Smooth muscle cell of the coronary artery (primary cell): Measurements from ENCODE around the gene CNOT3. TPM values are rescaled to one million over a fixed set of nuclear protein-coding genes. Genes with fewer than 3 reads are reported as not detected.

ENCODE experiments used
- total RNA-seq: library from RNA; depleted of rRNA; stranded (reverse); fragments of >200 nt; gene quantifications from 2 replicates; pipeline ENCODE4 v1.2.3, GENCODE V29; 2014; ENCODE audit warnings: low replicate concordance

The CNOT3 gene
- 9.1 and 10.5 TPM in 2 replicates for total RNA-seq

DNA sequence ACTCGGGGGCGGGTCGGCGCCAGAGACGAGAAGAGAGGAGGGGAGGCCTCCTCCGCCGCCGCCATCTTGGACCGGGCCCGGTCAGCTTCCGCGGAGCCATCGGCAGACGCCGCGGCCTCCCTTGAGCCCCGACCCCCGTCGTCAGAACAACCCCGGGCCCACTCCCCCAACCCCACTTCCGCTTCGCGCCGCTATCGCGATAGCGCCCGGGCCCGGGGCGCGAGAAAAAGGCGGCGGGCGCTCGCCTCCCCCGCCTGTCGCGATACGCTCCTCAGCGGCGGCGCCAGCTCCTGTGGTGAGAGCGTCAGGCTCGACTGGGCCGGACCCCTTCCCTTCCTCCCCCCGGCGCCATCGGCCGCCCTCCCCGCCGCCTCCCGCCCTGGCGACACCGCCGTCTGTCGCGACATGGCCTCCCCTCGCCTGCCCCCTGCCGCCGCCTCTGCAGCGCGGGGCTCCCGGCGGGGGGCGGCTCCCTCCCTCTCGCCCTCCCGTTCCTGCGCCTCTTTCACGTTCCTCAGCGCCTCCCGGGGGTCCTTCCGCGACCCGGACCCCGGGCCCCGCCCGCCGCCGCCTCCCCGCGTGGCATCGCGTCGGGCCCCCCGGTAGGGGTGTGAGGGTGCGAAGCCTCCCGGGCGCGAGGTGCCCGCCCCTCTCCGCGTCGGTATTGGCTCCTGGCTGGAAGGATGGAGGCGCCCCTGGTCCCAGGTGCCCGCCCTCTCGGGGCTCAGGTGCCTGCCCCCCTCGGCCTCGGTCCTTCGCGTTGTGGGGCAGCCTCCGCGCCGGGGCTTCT is at the start of gene CNOT3:
Gene CNOT3 (plus strand): TSS at position 64 of the 790 bp plus-strand sequence. CDS start 5,217 bp downstream, outside the sequence.

GRCh38 chr19:54100561-54100960 is 37.0 kb upstream of the CNOT3 start, which contains the start of gene OSCAR:
Gene OSCAR, minus strand, starts transcription at chr19:54100803. Its CDS starts 11 bp downstream, at chr19:54100792.

DNA sequence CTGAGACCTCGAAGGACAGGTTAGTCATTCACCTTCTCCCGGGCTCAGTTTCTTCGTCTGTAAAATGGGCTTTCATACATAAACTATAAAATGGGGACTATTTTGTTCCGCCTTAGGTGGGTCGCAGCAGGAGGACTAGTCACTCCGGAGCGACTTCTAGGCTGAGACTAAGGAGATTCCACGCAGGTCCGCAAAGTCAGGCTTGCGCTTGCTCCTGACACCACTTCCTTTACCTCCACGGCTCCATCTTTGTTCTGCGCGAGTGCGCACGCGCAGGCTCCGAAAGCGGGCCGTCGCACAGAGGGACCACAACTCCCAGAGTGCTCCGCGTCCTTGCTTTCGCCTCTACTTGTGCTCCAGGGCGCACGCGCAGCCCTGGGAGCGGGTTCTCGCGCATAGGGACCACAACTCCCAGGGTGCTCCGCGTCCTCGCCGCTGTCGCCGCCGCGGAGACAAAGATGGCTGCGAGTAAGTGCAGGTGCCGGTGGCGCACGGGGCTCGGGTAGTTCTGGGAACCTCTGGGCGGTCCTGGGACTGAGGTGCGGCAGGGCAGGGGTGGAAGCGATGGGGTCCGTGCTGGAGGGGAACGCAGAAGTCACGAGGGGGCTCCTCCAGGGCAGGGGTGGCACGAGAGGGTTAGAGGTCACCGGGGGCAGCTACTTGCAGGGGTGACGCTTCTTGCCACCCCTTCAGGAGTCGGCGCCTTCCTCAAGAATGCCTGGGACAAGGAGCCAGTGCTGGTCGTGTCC is 35.0 kb upstream of the CNOT3 start, which contains the start of gene NDUFA3:
Gene NDUFA3 (plus strand): TSS at position 435 of the 749 bp plus-strand sequence. CDS start 24 bp downstream, at position 459.

GRCh38 chr19:54115109-54116063 is 22.2 kb upstream of the CNOT3 start, which contains the start of the genes PRPF31 and TFPT:
Gene PRPF31, plus strand, starts transcription at chr19:54115754. Its CDS starts 2,525 bp downstream, at chr19:54118279.
Gene TFPT, minus strand, starts transcription at chr19:54115657. Its CDS starts 388 bp downstream, at chr19:54115269.

DNA sequence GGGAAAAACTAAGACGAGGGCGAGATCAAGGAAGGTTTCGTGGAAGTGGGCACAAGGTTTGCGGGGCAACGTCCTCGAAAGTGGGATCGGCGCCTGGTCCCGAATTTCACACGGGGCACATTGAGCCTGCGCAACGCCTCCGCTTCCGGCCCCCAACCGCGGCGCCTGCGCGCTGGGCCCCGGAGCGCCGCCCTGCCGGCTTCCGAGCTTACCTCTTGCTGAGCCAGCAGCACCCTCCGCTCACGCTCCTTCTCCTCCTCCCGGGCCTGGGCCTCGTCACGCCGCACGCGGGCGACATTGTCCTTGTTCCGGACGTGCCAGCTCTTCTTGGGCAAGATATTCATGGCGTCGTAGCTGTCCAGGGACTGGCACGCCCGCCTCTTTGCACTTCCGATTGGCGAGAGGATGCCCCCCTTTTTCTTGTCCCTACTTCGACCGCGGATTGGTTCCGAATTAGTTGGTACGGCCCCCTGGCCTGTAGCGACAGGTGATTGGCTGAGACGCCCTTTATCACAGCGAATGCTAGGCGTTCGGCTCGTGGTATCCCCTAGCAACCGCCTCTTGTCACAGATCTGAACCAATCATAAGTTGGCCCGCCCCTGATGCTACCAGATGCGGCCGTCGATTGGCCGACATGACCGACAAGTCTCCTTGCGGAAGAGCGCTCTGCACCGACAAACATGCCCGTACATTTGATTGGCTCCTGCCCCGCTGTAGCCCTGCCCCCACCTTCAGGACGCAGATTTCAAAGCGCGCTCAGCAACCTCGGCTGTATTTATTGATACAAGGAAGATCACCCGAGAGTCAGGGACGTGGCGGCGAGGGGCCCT is 22.0 kb downstream of the CNOT3 start, which contains the start of gene LENG1:
Gene LENG1 (minus strand): TSS at position 370 of the 830 bp plus-strand sequence. CDS start 26 bp downstream, at position 344.

DNA sequence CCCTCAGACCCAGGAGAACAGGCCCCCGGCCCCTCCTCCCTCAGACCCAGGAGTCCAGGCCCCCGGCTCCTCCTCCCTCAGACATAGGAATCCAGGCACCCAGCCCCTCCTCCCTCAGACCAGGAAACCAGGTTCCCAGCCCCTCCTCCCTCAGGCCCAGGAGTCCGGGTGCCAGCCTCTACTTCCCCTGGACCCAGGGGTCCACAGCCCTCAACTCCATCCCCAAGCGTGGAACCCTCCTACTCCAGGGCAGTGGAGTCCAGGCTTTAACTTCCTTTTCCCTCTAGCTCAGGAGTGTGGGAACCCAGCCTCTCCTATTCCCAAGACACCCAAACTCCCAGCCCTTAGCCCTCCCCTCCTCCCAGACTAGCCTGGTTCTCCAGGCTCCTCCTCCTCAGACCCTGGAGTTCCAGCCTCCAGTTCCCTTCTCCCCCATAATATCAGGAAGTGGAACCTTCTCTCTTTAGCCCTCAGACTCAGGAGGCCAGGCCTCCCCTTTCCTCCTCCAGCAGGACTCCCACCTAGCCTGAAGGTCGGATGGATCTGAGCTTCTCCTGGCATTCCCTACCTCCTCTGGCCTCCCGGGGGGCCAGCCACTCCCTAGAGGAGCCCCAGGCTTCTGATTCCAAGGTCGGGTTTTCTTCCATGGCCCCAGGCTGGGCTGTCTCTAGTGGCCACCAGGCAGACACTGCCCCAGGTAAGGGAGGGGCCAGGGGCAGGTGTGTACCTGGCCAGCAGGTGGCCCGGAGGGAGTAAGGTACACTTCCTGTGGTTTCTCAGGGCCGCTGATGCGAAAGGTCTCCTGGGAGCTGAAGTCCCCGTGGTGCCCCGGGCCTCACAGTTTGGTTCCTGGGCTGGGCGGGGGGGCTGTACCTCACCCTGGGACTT is 35.2 kb downstream of the CNOT3 start, which contains the start of gene TMC4:
Gene TMC4 (minus strand): TSS at position 690 of the 888 bp plus-strand sequence. CDS start 43 bp downstream, at position 647.

GRCh38 chr19:54189145-54189734 is 51.7 kb downstream of the CNOT3 start, which contains the start of gene MBOAT7:
Gene MBOAT7, minus strand, starts transcription at chr19:54189580. Its CDS starts 1,072 bp downstream, at chr19:54188508.

GRCh38 chr19:54191011-54191810 is 53.6 kb downstream of the CNOT3 start, which contains the start of gene TSEN34:
Gene TSEN34, plus strand, starts transcription at chr19:54191308. Its CDS starts 57 bp downstream, at chr19:54191365.

Other genes starting within 250 kb of the CNOT3 start
- gene CACNG7, start 228.5 kb upstream of the CNOT3 start, total RNA-seq: 0.47 and 2.0 TPM in 2 replicates
- 0.23 and 3.0 TPM in 2 replicates for gene CACNG8, start 174.8 kb upstream of the CNOT3 start, total RNA-seq
- gene CACNG6, start 146.1 kb upstream of the CNOT3 start, total RNA-seq: 0.12 and 6.3 TPM in 2 replicates
- not detected in 2 replicates for gene VSTM1, start 73.9 kb upstream of the CNOT3 start, total RNA-seq
- not detected in 2 replicates for gene TARM1, start 56.4 kb upstream of the CNOT3 start, total RNA-seq
- gene OSCAR, start 37.0 kb upstream of the CNOT3 start, total RNA-seq: 0.12 and 1.2 TPM in 2 replicates
- gene NDUFA3, start 34.9 kb upstream of the CNOT3 start, total RNA-seq: 19.7 and 24.4 TPM in 2 replicates
- 14.4 and 28.5 TPM in 2 replicates for gene TFPT, start 22.1 kb upstream of the CNOT3 start, total RNA-seq
- 62.4 and 62.5 TPM in 2 replicates for gene PRPF31, start 22.0 kb upstream of the CNOT3 start, total RNA-seq
- gene LENG1, start 22.0 kb downstream of the CNOT3 start, total RNA-seq: 2.3 and 6.5 TPM in 2 replicates
- 0.15 TPM in 1 of 2 replicates, not detected in the other for gene TMC4, start 35.4 kb downstream of the CNOT3 start, total RNA-seq
- gene MBOAT7, start 51.8 kb downstream of the CNOT3 start, total RNA-seq: 7.8 and 27.6 TPM in 2 replicates
- gene TSEN34, start 53.5 kb downstream of the CNOT3 start, total RNA-seq: 14.4 and 56.0 TPM in 2 replicates
- 975 and 2,995 TPM in 2 replicates for gene RPS9, start 63.1 kb downstream of the CNOT3 start, total RNA-seq
- gene LILRB3, start 85.2 kb downstream of the CNOT3 start, total RNA-seq: not detected in 2 replicates
- gene LILRA6, start 105.0 kb downstream of the CNOT3 start, total RNA-seq: not detected in 2 replicates
- gene LILRB5, start 119.5 kb downstream of the CNOT3 start, total RNA-seq: not detected in 2 replicates
- not detected in 2 replicates for gene LILRB2, start 143.3 kb downstream of the CNOT3 start, total RNA-seq
- not detected in 2 replicates for gene LILRA5, start 175.4 kb downstream of the CNOT3 start, total RNA-seq
- not detected in 2 replicates for gene LILRA4, start 201.4 kb downstream of the CNOT3 start, total RNA-seq
- gene LAIR1, start 227.2 kb downstream of the CNOT3 start, total RNA-seq: not detected in 2 replicates